ENCODE results near the gene MTA2.

MTA2 gene

GRCh38 chr11:62613291-62613778 is 11.7 kb upstream of the MTA2 start:
- no peak for TF ChIP-seq CTCF (IDR thresholded peaks at IDR 0.05; ENCODE audit: low read depth, low read length)
- in situ Hi-C loops (cut with HindIII; ENCODE audit: low sequenced_read_pairs): no loop called here
- no peak for DNase-seq (ENCODE audit: low read depth, low spot score)
- H3K4me3 ChIP-seq (ENCODE audit: low read depth, low read length): no peak overlapping the region

- TF ChIP-seq CTCF (IDR thresholded peaks at IDR 0.05; ENCODE audit: low read depth, low read length): peak; percentile 78
- in situ Hi-C loops (cut with HindIII; ENCODE audit: low sequenced_read_pairs): no loop called here
- H3K4me3 ChIP-seq (ENCODE audit: low read depth, low read length): peak within 1 kb of the TSS; percentile 74
Measured at GRCh38 chr11:62612366-62613290, 11.0 kb upstream of the MTA2 start, which contains the start of the genes EML3 and ROM1. Gene EML3, minus strand, starts transcription at chr11:62612775. Its CDS starts 318 bp downstream, at chr11:62612457. Gene ROM1, plus strand, starts transcription at chr11:62613257. Its CDS starts 25 bp downstream, at chr11:62613282.

GRCh38 chr11:62611705-62612365 is 10.2 kb upstream of the MTA2 start:
- H3K4me3 ChIP-seq (ENCODE audit: low read depth, low read length): peak overlapping the region; percentile 74
- in situ Hi-C loops (cut with HindIII; ENCODE audit: low sequenced_read_pairs): no loop called here
- DNase-seq (ENCODE audit: low read depth, low spot score): peak; percentile 72
- TF ChIP-seq CTCF (IDR thresholded peaks at IDR 0.05; ENCODE audit: low read depth, low read length): no peak

More at GRCh38 chr11:62612366-62613290, 11.0 kb upstream of the MTA2 start, which contains the start of the genes EML3 and ROM1:
- DNase-seq (ENCODE audit: low read depth, low spot score): peak; percentile 75

- TF ChIP-seq CTCF (IDR thresholded peaks at IDR 0.05; ENCODE audit: low read depth, low read length): no peak
- H3K4me3 ChIP-seq (ENCODE audit: low read depth, low read length): peak overlapping the region; percentile 74
- in situ Hi-C loops (cut with HindIII; ENCODE audit: low sequenced_read_pairs): no loop called here
- no peak for DNase-seq (ENCODE audit: low read depth, low spot score)
Measured at GRCh38 chr11:62610814-62611704, 9.4 kb upstream of the MTA2 start.

- no peak overlapping the region for H3K4me3 ChIP-seq (ENCODE audit: low read depth, low read length)
- TF ChIP-seq CTCF (IDR thresholded peaks at IDR 0.05; ENCODE audit: low read depth, low read length): no peak
- in situ Hi-C loops (cut with HindIII; ENCODE audit: low sequenced_read_pairs): no loop called here
- no peak for DNase-seq (ENCODE audit: low read depth, low spot score)
Measured at GRCh38 chr11:62610403-62610802, 8.7 kb upstream of the MTA2 start.

- in situ Hi-C loops (cut with HindIII; ENCODE audit: low sequenced_read_pairs): no loop called here
- TF ChIP-seq CTCF (IDR thresholded peaks at IDR 0.05; ENCODE audit: low read depth, low read length): no peak
- no peak for DNase-seq (ENCODE audit: low read depth, low spot score)
- H3K4me3 ChIP-seq (ENCODE audit: low read depth, low read length): no peak overlapping the region
Measured at GRCh38 chr11:62608776-62609175, 7.1 kb upstream of the MTA2 start.
